Liver (tissue), 9 donors: ENCODE results near the gene AFAP1. TPM values are rescaled to one million over a fixed set of nuclear protein-coding genes. Genes with fewer than 3 reads are reported as not detected.

Experiments used
- DNase-seq: peaks from one replicate; pipeline ENCODE4 v3.0.0-alpha.2; 2017; ENCODE audit warnings: low spot score
- H3K27ac ChIP-seq, 2 donors: one replicate each; pipeline ENCODE4 v1.7.0; 2013; ENCODE audit warnings: inconsistent platforms in 2 of 2, low read length in 2 of 2, control low read depth in 1 of 2, low read depth in 1 of 2, mild to moderate bottlenecking in 1 of 2
- H3K27me3 ChIP-seq, 4 donors: one replicate each; pipeline versions ENCODE4 v1.6.1 to v1.7.0; 2013; ENCODE audit warnings: low read length in 3 of 4, inconsistent platforms in 1 of 4, mild to moderate bottlenecking in 1 of 4, moderate library complexity in 1 of 4; ENCODE audit not compliant: control insufficient read depth in 4 of 4, insufficient read depth in 4 of 4
- H3K36me3 ChIP-seq, 4 donors: one replicate each; pipeline versions ENCODE4 v1.6.1 to v1.7.0; 2013; ENCODE audit warnings: low read length in 3 of 4, mild to moderate bottlenecking in 3 of 4, low read depth in 1 of 4, moderate library complexity in 1 of 4; ENCODE audit not compliant: control insufficient read depth in 4 of 4, insufficient read depth in 3 of 4
- H3K4me1 ChIP-seq, 4 donors: one replicate each; pipeline versions ENCODE4 v1.6.1 to v1.7.0; 2013; ENCODE audit warnings: low read length in 3 of 4, mild to moderate bottlenecking in 3 of 4, moderate library complexity in 1 of 4; ENCODE audit not compliant: control insufficient read depth in 4 of 4, insufficient read depth in 4 of 4
- H3K4me3 ChIP-seq, 3 donors: one replicate each; pipeline versions ENCODE4 v1.6.1 to v1.7.0; 2013; ENCODE audit warnings: low read length in 3 of 3, control low read depth in 1 of 3, low read depth in 1 of 3, mild to moderate bottlenecking in 1 of 3
- H3K9ac ChIP-seq, 2 donors: one replicate each; pipeline ENCODE4 v1.7.0; 2013; ENCODE audit warnings: low read length in 2 of 2, mild to moderate bottlenecking in 2 of 2, moderate library complexity in 2 of 2, control low read depth in 1 of 2, low read depth in 1 of 2
- H3K9me3 ChIP-seq, 4 donors: one replicate each; pipeline versions ENCODE4 v1.6.1 to v1.7.0; 2013; ENCODE audit warnings: low read length in 3 of 4; ENCODE audit not compliant: control insufficient read depth in 4 of 4
- ATF3 ChIP-seq: IDR thresholded peaks from 2 replicates; pipeline ENCODE4 v1.6.1; 2016; ENCODE audit warnings: antibody characterized with exemption
- HNF4G ChIP-seq: IDR thresholded peaks from 2 replicates; pipeline ENCODE4 v1.6.1; 2016; ENCODE audit warnings: antibody characterized with exemption
- MAX ChIP-seq: IDR thresholded peaks from 2 replicates; pipeline ENCODE4 v1.6.1; 2016; ENCODE audit warnings: antibody characterized with exemption
- NR2F2 ChIP-seq: IDR thresholded peaks from 2 replicates; pipeline ENCODE4 v1.6.1; 2016; ENCODE audit warnings: antibody characterized with exemption
- RAD21 ChIP-seq, 2 donors: IDR thresholded peaks; 2 replicates each; pipeline ENCODE4 v1.6.1; 2016; ENCODE audit warnings: antibody characterized with exemption in 2 of 2, mild to moderate bottlenecking in 2 of 2
- RXRA ChIP-seq, 2 donors: IDR thresholded peaks; 2 replicates each; pipeline ENCODE4 v1.6.1; 2017 to 2018; ENCODE audit warnings: antibody characterized with exemption in 2 of 2, mild to moderate bottlenecking in 1 of 2
- TAF1 ChIP-seq: conservative IDR thresholded peaks from 2 replicates; pipeline ENCODE4 v1.6.1; 2016; ENCODE audit warnings: antibody characterized with exemption, mild to moderate bottlenecking
- WGBS: extraction: QIAGEN DNeasy Blood & Tissue Kit; methylation state at CpG from one replicate; pipeline ENCODE4 v1.1.7; 2013; 5-methylcytosine and 5-hydroxymethylcytosine counted together
- polyA plus RNA-seq, 2 donors: library from polyadenylated mRNA; stranded (reverse) in 1 of 2; unstranded in 1 of 2; fragments of 200-250 nt in 1 of 2; fragments of >200 nt in 1 of 2; fragmentation: Nextera tagmentation in 1 of 2; extraction: Ambion mirVana in 1 of 2; gene quantifications; one replicate each; pipeline versions ENCODE4 v1.2.1 to v1.2.3, GENCODE V29; 2013 to 2015
- total RNA-seq, 2 donors: library from RNA; depleted of rRNA; stranded (reverse); fragments of >200 nt; gene quantifications; one replicate each; pipeline ENCODE4 v1.2.3, GENCODE V29; 2014
- TF ChIP-seq, protein P1 (sequence below): IDR thresholded peaks from 2 replicates; pipeline ENCODE4 v1.6.1; 2016; ENCODE audit warnings: antibody characterized with exemption, mild to moderate bottlenecking
- TF ChIP-seq, protein P2 (sequence below): fragments of 150-350 bp; IDR thresholded peaks from 2 replicates; pipeline ENCODE4 v1.5.1; 2017; ENCODE audit warnings: improper control_type of control experiment, low read depth, low read length; ENCODE audit not compliant: missing input control
- TF ChIP-seq, protein P3 (sequence below): IDR thresholded peaks from 2 replicates; pipeline ENCODE4 v1.6.1; 2016; ENCODE audit warnings: antibody characterized with exemption
- donor health status: healthy.
- donor health status: healthy.
- donor health status: healthy.
- donor health status: healthy.
- donor health status: healthy.

The AFAP1 gene
- total and polyA plus RNA-seq, 4 donors, result 0.40 to 3.2 (median 1.6) TPM

- H3K4me3 ChIP-seq, result no peak overlapping the region
- H3K9ac ChIP-seq, result no peak overlapping the region
- DNase-seq, result no peak
- no peaks in the 10 kb centered on the region for H3K36me3 ChIP-seq
- no peaks in the 10 kb centered on the region for H3K27me3 ChIP-seq
- H3K9me3 ChIP-seq, result no peaks in the 10 kb centered on the region
- 83% methylated on average over 17 of the region's 17 CpGs for WGBS
- H3K27ac ChIP-seq, result no peak overlapping the region
- no peaks in the 10 kb centered on the region for H3K4me1 ChIP-seq
- TF ChIP-seq ATF3, result no peak
- TF ChIP-seq, protein P1, sequence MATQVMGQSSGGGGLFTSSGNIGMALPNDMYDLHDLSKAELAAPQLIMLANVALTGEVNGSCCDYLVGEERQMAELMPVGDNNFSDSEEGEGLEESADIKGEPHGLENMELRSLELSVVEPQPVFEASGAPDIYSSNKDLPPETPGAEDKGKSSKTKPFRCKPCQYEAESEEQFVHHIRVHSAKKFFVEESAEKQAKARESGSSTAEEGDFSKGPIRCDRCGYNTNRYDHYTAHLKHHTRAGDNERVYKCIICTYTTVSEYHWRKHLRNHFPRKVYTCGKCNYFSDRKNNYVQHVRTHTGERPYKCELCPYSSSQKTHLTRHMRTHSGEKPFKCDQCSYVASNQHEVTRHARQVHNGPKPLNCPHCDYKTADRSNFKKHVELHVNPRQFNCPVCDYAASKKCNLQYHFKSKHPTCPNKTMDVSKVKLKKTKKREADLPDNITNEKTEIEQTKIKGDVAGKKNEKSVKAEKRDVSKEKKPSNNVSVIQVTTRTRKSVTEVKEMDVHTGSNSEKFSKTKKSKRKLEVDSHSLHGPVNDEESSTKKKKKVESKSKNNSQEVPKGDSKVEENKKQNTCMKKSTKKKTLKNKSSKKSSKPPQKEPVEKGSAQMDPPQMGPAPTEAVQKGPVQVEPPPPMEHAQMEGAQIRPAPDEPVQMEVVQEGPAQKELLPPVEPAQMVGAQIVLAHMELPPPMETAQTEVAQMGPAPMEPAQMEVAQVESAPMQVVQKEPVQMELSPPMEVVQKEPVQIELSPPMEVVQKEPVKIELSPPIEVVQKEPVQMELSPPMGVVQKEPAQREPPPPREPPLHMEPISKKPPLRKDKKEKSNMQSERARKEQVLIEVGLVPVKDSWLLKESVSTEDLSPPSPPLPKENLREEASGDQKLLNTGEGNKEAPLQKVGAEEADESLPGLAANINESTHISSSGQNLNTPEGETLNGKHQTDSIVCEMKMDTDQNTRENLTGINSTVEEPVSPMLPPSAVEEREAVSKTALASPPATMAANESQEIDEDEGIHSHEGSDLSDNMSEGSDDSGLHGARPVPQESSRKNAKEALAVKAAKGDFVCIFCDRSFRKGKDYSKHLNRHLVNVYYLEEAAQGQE, result no peak
- TF ChIP-seq NR2F2, result no peak
- no peak for TF ChIP-seq RAD21 (IDR thresholded peaks at IDR 0.05)
- TF ChIP-seq TAF1, result no peak
Measured at GRCh38 chr4:7962609-7963508, 23.2 kb upstream of the AFAP1 start.

DNA sequence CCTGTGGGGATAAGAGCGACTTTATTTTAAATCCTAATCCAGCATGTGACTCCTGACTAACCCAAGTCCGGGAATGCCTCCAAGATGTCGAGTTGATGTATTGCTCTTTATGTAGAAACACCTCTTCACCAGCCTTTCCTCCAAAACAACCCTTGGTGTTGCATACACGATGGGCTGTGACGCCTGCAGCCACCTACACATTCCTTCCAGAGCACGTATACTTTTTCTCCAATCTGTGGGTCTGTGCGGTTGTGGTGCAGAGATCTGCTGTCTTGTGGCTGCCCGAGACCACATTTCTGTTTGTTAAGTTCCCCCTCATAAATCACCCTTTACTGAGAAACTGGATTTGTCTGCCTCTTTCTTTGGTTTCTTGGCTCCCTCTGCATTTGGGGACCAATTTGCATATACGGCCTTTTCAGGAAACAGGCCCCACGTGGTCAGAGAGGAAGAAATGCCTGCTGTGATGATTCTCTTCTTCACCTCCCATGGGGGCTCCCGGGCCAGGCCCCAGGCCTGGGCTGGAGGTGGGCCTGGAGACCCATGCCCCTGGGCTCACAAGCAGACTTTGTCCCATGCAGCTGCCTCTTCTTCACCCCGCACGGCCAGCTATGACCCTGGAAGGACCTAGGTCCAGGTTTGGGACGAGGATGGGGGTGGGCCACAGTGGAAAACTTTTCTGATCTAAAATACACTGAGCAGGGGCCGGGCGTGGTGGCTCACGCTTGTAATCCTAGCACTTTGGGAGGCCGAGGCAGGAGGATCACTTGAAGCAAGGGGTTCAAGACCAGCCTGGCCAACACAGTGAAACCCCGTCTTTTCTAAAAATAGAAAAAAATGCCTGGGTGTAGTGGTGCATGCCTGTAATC lies 21.4 kb upstream of the AFAP1 start:
- Histone ChIP-seq H3K27me3 (no peaks in the 10 kb centered on the region), H3K9me3 (no peaks in the 10 kb centered on the region), H3K4me3 (no peak overlapping the region), H3K27ac (no peak overlapping the region), H3K9ac (no peak overlapping the region), H3K4me1 (no peaks in the 10 kb centered on the region), H3K36me3 (no peaks in the 10 kb centered on the region)
- 71% methylated on average over 19 of the region's 19 CpGs for WGBS
- TF ChIP-seq RAD21 (IDR thresholded peaks at IDR 0.05) (no peak), RXRA (IDR thresholded peaks at IDR 0.05) (no peak), HNF4G (no peak), MAX (no peak), NR2F2 (no peak)
- TF ChIP-seq, protein P2, sequence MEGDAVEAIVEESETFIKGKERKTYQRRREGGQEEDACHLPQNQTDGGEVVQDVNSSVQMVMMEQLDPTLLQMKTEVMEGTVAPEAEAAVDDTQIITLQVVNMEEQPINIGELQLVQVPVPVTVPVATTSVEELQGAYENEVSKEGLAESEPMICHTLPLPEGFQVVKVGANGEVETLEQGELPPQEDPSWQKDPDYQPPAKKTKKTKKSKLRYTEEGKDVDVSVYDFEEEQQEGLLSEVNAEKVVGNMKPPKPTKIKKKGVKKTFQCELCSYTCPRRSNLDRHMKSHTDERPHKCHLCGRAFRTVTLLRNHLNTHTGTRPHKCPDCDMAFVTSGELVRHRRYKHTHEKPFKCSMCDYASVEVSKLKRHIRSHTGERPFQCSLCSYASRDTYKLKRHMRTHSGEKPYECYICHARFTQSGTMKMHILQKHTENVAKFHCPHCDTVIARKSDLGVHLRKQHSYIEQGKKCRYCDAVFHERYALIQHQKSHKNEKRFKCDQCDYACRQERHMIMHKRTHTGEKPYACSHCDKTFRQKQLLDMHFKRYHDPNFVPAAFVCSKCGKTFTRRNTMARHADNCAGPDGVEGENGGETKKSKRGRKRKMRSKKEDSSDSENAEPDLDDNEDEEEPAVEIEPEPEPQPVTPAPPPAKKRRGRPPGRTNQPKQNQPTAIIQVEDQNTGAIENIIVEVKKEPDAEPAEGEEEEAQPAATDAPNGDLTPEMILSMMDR, result no peak
- TF ChIP-seq, protein P3, sequence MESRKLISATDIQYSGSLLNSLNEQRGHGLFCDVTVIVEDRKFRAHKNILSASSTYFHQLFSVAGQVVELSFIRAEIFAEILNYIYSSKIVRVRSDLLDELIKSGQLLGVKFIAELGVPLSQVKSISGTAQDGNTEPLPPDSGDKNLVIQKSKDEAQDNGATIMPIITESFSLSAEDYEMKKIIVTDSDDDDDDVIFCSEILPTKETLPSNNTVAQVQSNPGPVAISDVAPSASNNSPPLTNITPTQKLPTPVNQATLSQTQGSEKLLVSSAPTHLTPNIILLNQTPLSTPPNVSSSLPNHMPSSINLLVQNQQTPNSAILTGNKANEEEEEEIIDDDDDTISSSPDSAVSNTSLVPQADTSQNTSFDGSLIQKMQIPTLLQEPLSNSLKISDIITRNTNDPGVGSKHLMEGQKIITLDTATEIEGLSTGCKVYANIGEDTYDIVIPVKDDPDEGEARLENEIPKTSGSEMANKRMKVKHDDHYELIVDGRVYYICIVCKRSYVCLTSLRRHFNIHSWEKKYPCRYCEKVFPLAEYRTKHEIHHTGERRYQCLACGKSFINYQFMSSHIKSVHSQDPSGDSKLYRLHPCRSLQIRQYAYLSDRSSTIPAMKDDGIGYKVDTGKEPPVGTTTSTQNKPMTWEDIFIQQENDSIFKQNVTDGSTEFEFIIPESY, result no peak
- DNase-seq, result no peak
